HL-60 (cell line): ENCODE data around the gene GRIK5.

Source experiments
- DNase-seq, 2 experiments: peaks; one replicate each; pipeline ENCODE4 v3.0.0-alpha.2; 2010 to 2020; ENCODE audit warnings: low read depth in 1 of 2, low spot score in 1 of 2
- H3K27ac ChIP-seq: fragments of 250-450 bp; sonication (Bioruptor Pico); replicated peaks from 2 replicates; pipeline ENCODE4 v1.5.1; 2020; ENCODE audit warnings: mild to moderate bottlenecking, moderate library complexity
- H3K27me3 ChIP-seq: fragments of 250-450 bp; sonication (Bioruptor Pico); 2 replicates; pipeline ENCODE4 v1.5.1; 2021; ENCODE audit warnings: mild to moderate bottlenecking, moderate library complexity; ENCODE audit not compliant: insufficient read depth, poor library complexity, severe bottlenecking
- H3K4me3 ChIP-seq: replicated peaks from 2 replicates; pipeline ENCODE4 v1.5.1; 2011; ENCODE audit warnings: mild to moderate bottlenecking, control low read depth, low read length; ENCODE audit not compliant: insufficient read depth
- GABPA ChIP-seq: IDR thresholded peaks from 2 replicates; pipeline ENCODE4 v1.6.1; 2012; ENCODE audit warnings: low read depth
- POLR2AphosphoS5 ChIP-seq: IDR thresholded peaks from 2 replicates; pipeline ENCODE4 v1.6.1; 2012; ENCODE audit warnings: low read depth
- SPI1 ChIP-seq: IDR thresholded peaks from 2 replicates; pipeline ENCODE4 v1.6.1; 2012; ENCODE audit warnings: low read depth, mild to moderate bottlenecking, borderline replicate concordance
- TF ChIP-seq, protein P1 (sequence below): IDR thresholded peaks from one replicate; pipeline ENCODE4 v1.5.1; 2011; ENCODE audit warnings: low read length, control low read depth, inconsistent platforms; ENCODE audit not compliant: insufficient read depth
- TF ChIP-seq, protein P2 (sequence below): IDR thresholded peaks from 2 replicates; pipeline ENCODE4 v1.6.1; 2012; ENCODE audit warnings: low read depth; ENCODE audit not compliant: insufficient replicate concordance

GRIK5 gene

DNA sequence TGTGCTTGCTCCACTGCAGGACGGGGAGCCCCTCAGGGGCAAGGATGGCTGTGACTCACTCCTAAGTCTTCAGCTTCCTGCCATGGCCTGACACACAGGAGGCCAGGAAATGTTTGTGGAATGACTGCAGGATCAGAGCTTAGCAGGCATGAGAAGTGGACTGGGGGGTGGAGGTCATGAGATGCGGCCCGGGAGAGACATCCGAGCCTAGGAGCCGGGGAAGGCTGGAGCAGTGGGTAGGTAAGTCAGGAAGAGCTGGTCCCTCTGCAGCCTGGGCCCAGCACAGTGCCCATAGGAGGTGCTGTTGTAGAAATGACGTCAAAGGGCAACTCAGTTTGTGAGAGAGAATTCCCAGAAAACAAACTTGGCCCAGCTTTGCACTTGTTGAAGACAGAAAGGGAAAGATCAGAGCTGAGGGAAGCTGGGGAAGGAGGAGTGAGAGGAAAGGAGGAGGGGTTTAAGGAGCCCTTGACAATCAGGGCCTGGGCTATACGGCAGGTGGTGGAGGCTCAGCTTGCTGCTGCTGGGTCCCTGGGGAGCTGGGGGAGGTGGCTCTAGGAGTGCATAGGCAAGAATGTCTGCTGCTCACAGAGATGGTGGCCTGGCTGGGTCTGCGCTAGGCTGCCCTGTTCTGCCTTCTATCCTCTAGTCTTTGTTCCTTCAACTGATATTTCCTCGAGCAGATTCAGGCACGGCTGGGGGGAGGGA is 43.8 kb upstream of the GRIK5 start:
- Histone ChIP-seq H3K27me3 (no peaks in the 10 kb centered on the region), H3K27ac (no peak overlapping the region), H3K4me3 (no peak overlapping the region)
- TF ChIP-seq POLR2AphosphoS5 (no peak), SPI1 (no peak), GABPA (no peak)
- TF ChIP-seq, protein P1, sequence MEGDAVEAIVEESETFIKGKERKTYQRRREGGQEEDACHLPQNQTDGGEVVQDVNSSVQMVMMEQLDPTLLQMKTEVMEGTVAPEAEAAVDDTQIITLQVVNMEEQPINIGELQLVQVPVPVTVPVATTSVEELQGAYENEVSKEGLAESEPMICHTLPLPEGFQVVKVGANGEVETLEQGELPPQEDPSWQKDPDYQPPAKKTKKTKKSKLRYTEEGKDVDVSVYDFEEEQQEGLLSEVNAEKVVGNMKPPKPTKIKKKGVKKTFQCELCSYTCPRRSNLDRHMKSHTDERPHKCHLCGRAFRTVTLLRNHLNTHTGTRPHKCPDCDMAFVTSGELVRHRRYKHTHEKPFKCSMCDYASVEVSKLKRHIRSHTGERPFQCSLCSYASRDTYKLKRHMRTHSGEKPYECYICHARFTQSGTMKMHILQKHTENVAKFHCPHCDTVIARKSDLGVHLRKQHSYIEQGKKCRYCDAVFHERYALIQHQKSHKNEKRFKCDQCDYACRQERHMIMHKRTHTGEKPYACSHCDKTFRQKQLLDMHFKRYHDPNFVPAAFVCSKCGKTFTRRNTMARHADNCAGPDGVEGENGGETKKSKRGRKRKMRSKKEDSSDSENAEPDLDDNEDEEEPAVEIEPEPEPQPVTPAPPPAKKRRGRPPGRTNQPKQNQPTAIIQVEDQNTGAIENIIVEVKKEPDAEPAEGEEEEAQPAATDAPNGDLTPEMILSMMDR: no peak
- TF ChIP-seq, protein P2, sequence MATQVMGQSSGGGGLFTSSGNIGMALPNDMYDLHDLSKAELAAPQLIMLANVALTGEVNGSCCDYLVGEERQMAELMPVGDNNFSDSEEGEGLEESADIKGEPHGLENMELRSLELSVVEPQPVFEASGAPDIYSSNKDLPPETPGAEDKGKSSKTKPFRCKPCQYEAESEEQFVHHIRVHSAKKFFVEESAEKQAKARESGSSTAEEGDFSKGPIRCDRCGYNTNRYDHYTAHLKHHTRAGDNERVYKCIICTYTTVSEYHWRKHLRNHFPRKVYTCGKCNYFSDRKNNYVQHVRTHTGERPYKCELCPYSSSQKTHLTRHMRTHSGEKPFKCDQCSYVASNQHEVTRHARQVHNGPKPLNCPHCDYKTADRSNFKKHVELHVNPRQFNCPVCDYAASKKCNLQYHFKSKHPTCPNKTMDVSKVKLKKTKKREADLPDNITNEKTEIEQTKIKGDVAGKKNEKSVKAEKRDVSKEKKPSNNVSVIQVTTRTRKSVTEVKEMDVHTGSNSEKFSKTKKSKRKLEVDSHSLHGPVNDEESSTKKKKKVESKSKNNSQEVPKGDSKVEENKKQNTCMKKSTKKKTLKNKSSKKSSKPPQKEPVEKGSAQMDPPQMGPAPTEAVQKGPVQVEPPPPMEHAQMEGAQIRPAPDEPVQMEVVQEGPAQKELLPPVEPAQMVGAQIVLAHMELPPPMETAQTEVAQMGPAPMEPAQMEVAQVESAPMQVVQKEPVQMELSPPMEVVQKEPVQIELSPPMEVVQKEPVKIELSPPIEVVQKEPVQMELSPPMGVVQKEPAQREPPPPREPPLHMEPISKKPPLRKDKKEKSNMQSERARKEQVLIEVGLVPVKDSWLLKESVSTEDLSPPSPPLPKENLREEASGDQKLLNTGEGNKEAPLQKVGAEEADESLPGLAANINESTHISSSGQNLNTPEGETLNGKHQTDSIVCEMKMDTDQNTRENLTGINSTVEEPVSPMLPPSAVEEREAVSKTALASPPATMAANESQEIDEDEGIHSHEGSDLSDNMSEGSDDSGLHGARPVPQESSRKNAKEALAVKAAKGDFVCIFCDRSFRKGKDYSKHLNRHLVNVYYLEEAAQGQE: no peak
- no peak for DNase-seq

DNA sequence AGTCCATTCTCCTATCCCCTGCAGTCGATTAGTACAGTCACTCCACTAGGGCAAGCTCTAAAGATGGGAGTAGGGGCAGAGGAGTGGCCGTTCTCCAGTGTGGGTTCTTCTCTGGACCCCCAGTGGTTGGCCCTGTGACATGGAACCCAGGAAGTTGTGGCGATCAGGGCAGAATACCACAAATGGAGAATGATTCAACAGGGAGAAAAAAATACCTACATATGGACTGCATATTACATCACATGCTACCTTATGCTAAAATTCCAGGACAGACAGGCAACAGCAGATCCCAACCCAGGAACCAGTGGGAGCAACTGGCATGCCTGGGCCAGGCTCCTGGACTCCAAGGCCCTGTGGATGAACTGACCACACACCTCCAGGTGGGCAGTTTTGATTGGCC is 41.8 kb upstream of the GRIK5 start:
- no peak overlapping the region for H3K27ac ChIP-seq
- no peak for DNase-seq
- TF ChIP-seq GABPA (no peak), POLR2AphosphoS5 (no peak)
- TF ChIP-seq, protein P2: no peak
- H3K4me3 ChIP-seq: no peak overlapping the region
- H3K27me3 ChIP-seq: no peaks in the 10 kb centered on the region

DNA sequence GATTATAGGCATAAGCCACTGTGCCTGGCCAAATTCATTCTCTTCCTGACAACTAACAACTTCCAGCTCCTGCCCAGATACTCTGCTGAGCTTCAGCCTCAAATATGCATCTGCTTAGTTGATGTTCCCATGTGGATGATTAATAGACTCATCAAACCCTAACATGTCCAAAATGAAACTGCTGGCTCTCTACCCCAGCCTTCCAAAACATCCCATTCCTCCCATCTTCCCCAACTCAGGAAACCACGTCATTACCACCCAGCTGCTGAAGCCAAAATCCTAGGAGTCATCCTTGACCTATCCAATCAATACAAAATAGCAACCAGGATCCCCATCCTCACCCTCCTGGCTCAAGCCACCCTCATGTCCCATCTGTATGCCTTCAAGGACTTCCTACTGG is 41.4 kb upstream of the GRIK5 start:
- no peak overlapping the region for H3K27ac ChIP-seq
- TF ChIP-seq GABPA (no peak), SPI1 (no peak), POLR2AphosphoS5 (no peak)
- TF ChIP-seq, protein P1: no peak
- TF ChIP-seq, protein P2: no peak
- H3K4me3 ChIP-seq: no peak overlapping the region
- no peak for DNase-seq
- H3K27me3 ChIP-seq: no peaks in the 10 kb centered on the region
